T-helper 1 cell treated with Interleukin-12 subunit alpha and Interleukin-12 subunit beta and Interleukin-4 antibody, amounts not matched to agents 30 μg/mL and 1 μg/mL, for 36 hours (primary cell): ENCODE measurements around the gene DNM3.
"Not testable (repeated sequence)": the region's sequence is repeated elsewhere in the genome, so short reads cannot be mapped to it uniquely, and the experiment has no call there.

Experiments used
- H3K27ac Mint-ChIP-seq: one replicate; pipeline ENCODE4 v1.8.0; 2021; ENCODE audit warnings: mild to moderate bottlenecking, mixed read lengths
- H3K27me3 Mint-ChIP-seq: one replicate; pipeline ENCODE4 v1.8.0; 2021; ENCODE audit warnings: low read depth, mixed read lengths
- H3K36me3 Mint-ChIP-seq: one replicate; pipeline ENCODE4 v1.8.0; 2021; ENCODE audit warnings: low read depth, mixed read lengths
- H3K4me1 Mint-ChIP-seq: one replicate; pipeline ENCODE4 v1.8.0; 2021; ENCODE audit warnings: low read depth, mixed read lengths
- H3K4me3 Mint-ChIP-seq: one replicate; pipeline ENCODE4 v1.8.0; 2021; ENCODE audit warnings: mild to moderate bottlenecking, moderate library complexity, mixed read lengths
- H3K9me3 Mint-ChIP-seq: one replicate; pipeline ENCODE4 v1.8.0; 2021; ENCODE audit warnings: mixed read lengths

DNM3 gene

DNA sequence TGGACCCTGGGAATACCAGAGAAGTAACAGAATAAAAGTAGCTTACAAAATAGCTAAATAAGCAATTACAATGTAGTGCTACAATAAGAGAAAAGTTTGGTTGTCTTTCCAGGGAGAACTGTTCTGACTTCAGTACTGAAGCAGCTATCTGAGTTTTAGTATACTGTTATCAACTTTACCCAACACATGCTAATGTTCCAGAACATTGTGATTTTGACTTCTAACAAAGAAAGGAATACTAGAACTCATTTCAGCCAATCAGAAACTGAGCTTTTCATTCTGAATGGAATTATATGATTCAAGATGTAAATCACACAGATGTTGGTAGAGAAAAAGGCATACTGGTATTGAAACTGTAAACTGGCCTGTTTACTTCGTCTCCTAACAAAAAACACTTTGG lies 579.1 kb downstream of the DNM3 start, which contains the start of gene C1orf105:
Gene C1orf105, plus strand, starts transcription at position 301 of the 400 bp plus-strand sequence. CDS start 201 bp downstream, outside the sequence.
- Mint-ChIP-seq H3K27me3 (peaks cover 4% of the 10 kb centered on the region), H3K9me3 (no peaks in the 10 kb centered on the region), H3K4me3 (no peak within 1 kb of the TSS), H3K36me3 (peaks cover 2% of the 10 kb centered on the region), H3K27ac (no peak within 1 kb of the TSS), H3K4me1 (no peaks in the 10 kb centered on the region)

GRCh38 chr1:172421974-172422604 lies 580.8 kb downstream of the DNM3 start:
- Mint-ChIP-seq H3K4me1 (no peaks in the 10 kb centered on the region), H3K4me3 (no peak overlapping the region), H3K9me3 (no peaks in the 10 kb centered on the region), H3K36me3 (no peaks in the 10 kb centered on the region), H3K27ac (no peak overlapping the region), H3K27me3 (peaks cover 4% of the 10 kb centered on the region)

- Mint-ChIP-seq H3K4me3 (no peak overlapping the region), H3K27me3 (peaks cover 4% of the 10 kb centered on the region), H3K4me1 (no peaks in the 10 kb centered on the region), H3K36me3 (no peaks in the 10 kb centered on the region), H3K27ac (no peak overlapping the region), H3K9me3 (no peaks in the 10 kb centered on the region)
These were observed 582.0 kb downstream of the DNM3 start for GRCh38 chr1:172423336-172423735.

GRCh38 chr1:172425339-172425738 lies 584.0 kb downstream of the DNM3 start:
- Mint-ChIP-seq H3K9me3 (no peaks in the 10 kb centered on the region), H3K27me3 (peaks cover 4% of the 10 kb centered on the region), H3K27ac (no peak overlapping the region), H3K4me1 (peaks cover 7% of the 10 kb centered on the region), H3K4me3 (no peak overlapping the region), H3K36me3 (no peaks in the 10 kb centered on the region)

- Mint-ChIP-seq H3K36me3 (no peaks in the 10 kb centered on the region), H3K27me3 (no peaks in the 10 kb centered on the region), H3K4me3 (no peak overlapping the region), H3K27ac (no peak overlapping the region), H3K4me1 (peaks cover 14% of the 10 kb centered on the region), H3K9me3 (no peaks in the 10 kb centered on the region)
These were observed 585.9 kb downstream of the DNM3 start for GRCh38 chr1:172427191-172427590.

DNA sequence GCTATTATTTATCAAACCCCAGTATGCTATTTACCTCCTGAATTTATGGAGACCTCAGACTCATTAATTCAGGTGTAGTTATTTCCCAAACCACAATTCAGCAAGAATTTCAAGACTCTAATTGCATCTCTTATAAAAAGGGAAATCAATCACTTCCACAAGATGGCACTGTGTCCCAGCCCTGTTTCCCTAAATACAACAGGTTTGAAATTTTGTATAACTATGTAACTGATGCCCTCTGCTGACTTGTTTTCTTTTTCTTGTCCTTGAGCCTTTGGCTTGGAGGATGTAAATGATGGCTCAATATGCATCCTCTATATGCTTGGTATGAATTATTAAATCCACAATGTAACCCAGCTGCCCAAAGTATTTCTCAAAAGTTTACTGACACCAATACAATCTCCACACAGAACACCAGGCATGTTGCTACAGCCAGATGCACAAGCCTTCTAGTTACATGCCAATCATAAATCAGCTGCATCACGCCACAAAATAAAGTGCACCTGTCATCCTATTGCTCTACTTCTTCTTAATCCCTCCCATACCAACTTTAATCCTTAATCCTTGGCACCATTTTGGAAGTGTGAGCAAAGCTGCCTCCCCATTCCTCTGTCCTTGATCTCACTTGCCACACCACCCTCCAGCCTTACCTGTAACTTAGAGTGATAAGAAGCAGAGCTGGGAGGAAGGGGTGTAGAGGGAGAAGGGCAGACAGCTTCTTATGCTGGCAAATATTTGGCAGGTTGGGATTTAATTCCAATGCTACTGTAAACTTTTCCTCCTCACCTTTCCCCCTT lies 588.2 kb downstream of the DNM3 start:
- peaks cover 16% of the 10 kb centered on the region for H3K4me1 Mint-ChIP-seq
- H3K9me3 Mint-ChIP-seq, result no peaks in the 10 kb centered on the region
- H3K27ac Mint-ChIP-seq, result no peak overlapping the region
- no peak overlapping the region for H3K4me3 Mint-ChIP-seq
- H3K27me3 Mint-ChIP-seq, result no peaks in the 10 kb centered on the region
- no peaks in the 10 kb centered on the region for H3K36me3 Mint-ChIP-seq

GRCh38 chr1:172430128-172430454 lies 588.8 kb downstream of the DNM3 start:
- Mint-ChIP-seq H3K27me3 (no peaks in the 10 kb centered on the region), H3K36me3 (no peaks in the 10 kb centered on the region), H3K27ac (no peak overlapping the region), H3K4me1 (peaks cover 16% of the 10 kb centered on the region), H3K9me3 (no peaks in the 10 kb centered on the region), H3K4me3 (no peak overlapping the region)

DNA sequence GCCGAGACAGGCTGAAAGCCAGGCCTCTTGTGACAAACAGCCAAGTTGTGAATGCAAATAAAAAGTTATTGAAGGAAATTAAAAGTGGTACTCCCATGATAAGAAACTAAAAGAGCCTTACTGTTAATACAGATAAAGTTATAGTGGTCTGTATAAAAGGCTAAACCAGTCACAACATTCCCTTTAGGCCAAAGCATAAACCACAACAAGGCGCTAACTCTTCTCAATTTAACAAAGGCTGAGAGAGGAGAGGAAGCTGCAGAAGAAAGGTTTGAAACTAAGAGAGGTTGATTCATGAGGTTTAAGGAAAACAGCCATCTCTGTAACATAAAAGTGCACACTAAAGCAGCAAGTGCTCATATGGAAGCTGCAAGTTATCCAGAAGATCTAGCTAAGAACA lies 589.9 kb downstream of the DNM3 start:
- H3K4me1 Mint-ChIP-seq, result peaks cover 16% of the 10 kb centered on the region
- no peaks in the 10 kb centered on the region for H3K9me3 Mint-ChIP-seq
- H3K36me3 Mint-ChIP-seq, result peaks cover 4% of the 10 kb centered on the region
- no peak overlapping the region for H3K27ac Mint-ChIP-seq
- H3K4me3 Mint-ChIP-seq, result no peak overlapping the region
- no peaks in the 10 kb centered on the region for H3K27me3 Mint-ChIP-seq

DNA sequence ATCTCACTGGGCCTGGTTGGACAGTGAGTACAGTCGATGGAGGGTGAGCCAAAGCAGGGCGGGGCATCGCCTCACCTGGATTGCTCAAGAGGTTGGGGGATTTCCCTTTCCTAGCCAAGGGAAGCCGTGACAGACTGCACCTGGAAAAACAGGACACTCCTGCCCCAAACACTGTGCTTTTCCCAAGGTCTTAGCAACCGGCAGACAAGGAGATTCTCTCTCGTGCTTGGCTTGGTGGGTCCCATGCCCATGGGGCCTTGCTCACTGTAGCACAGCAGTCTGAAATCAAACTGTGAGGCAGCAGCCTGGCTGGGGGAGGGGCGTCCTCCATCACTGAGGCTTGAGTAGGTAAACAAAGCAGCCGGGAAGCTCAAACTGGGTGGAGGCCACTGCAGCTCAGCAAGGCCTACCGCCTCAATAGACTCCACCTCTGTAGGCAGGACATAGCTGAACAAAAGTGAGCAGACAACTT lies 590.5 kb downstream of the DNM3 start:
- Mint-ChIP-seq H3K27ac (no peak overlapping the region), H3K4me3 (no peak overlapping the region), H3K9me3 (no peaks in the 10 kb centered on the region), H3K36me3 (peaks cover 4% of the 10 kb centered on the region), H3K4me1 (peaks cover 16% of the 10 kb centered on the region), H3K27me3 (no peaks in the 10 kb centered on the region)

- not testable (repeated sequence) for H3K27ac Mint-ChIP-seq, H3K4me3 Mint-ChIP-seq, H3K27me3 Mint-ChIP-seq, H3K9me3 Mint-ChIP-seq
- Mint-ChIP-seq H3K36me3 (peaks cover 29% of the 10 kb centered on the region), H3K4me1 (peaks cover 18% of the 10 kb centered on the region)
These were observed 595.9 kb downstream of the DNM3 start for GRCh38 chr1:172437183-172437582.

DNA sequence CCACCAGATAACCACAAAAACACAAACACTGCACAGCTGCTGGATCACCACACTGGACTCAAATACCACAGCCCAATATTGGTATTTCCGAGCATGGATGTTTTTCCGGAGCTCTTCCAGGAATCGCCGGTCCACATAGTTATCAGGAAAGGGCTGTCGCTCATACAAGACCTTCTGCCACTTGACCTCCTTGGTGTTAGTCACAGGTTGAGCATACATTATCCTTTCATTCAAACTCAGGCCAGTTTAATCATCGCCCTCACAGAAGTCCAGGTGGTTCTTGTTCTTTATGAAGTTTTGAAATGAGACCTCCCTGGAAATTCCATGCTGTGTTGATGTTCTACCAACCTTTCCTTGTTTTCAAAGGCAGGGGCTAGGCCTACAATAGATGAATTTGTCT lies 601.1 kb downstream of the DNM3 start:
- Mint-ChIP-seq H3K27ac (no peak overlapping the region), H3K36me3 (peaks cover 26% of the 10 kb centered on the region), H3K27me3 (no peaks in the 10 kb centered on the region), H3K9me3 (no peaks in the 10 kb centered on the region), H3K4me3 (peak overlapping the region; percentile 33), H3K4me1 (peaks cover 29% of the 10 kb centered on the region)

- H3K27ac Mint-ChIP-seq, result peak overlapping the region; percentile 88
- H3K4me3 Mint-ChIP-seq, result peak overlapping the region; percentile 93
- peaks cover 29% of the 10 kb centered on the region for H3K4me1 Mint-ChIP-seq
- H3K27me3 Mint-ChIP-seq, result no peaks in the 10 kb centered on the region
- no peaks in the 10 kb centered on the region for H3K9me3 Mint-ChIP-seq
- H3K36me3 Mint-ChIP-seq, result peaks cover 26% of the 10 kb centered on the region
These were observed 601.7 kb downstream of the DNM3 start for GRCh38 chr1:172442843-172443565.

- Mint-ChIP-seq H3K4me1 (peaks cover 29% of the 10 kb centered on the region), H3K27ac (peak within 1 kb of the TSS; percentile 88), H3K4me3 (peak within 1 kb of the TSS; percentile 93), H3K27me3 (no peaks in the 10 kb centered on the region), H3K9me3 (no peaks in the 10 kb centered on the region), H3K36me3 (peaks cover 23% of the 10 kb centered on the region)
These were observed 602.6 kb downstream of the DNM3 start, which contains the start of gene PIGC for GRCh38 chr1:172443666-172444453. TSS of gene PIGC (minus strand) at chr1:172444069. CDS start at chr1:172442622, 1,447 bp downstream.

GRCh38 chr1:172446547-172446946 lies 605.2 kb downstream of the DNM3 start:
- peaks cover 35% of the 10 kb centered on the region for H3K4me1 Mint-ChIP-seq
- no peak overlapping the region for H3K4me3 Mint-ChIP-seq
- H3K27ac Mint-ChIP-seq, result no peak overlapping the region
- H3K27me3 Mint-ChIP-seq, result no peaks in the 10 kb centered on the region
- no peaks in the 10 kb centered on the region for H3K9me3 Mint-ChIP-seq
- peaks cover 11% of the 10 kb centered on the region for H3K36me3 Mint-ChIP-seq
